Fibroblast of lung (primary cell): ENCODE measurements around the gene POC1B. TPM values are rescaled to one million over a fixed set of nuclear protein-coding genes. Genes with fewer than 3 reads are reported as not detected.

Experiments used
- DNase-seq, 2 donors: peaks; one replicate each; pipeline versions ENCODE4 v3.0.0 to v3.0.0-alpha.2; 2010; ENCODE audit warnings: low read depth in 2 of 2
- H2AFZ ChIP-seq: 2 replicates; pipeline ENCODE4 v1.5.1; 2012; ENCODE audit warnings: low read length, control low read depth, inconsistent platforms
- H3K27ac ChIP-seq: 2 replicates; pipeline ENCODE4 v1.5.1; 2011; ENCODE audit warnings: low read length, control low read depth; ENCODE audit not compliant: insufficient read depth
- H3K27me3 ChIP-seq: 2 replicates; pipeline ENCODE4 v1.5.1; 2011; ENCODE audit warnings: mild to moderate bottlenecking, low read length; ENCODE audit not compliant: control insufficient read depth, insufficient read depth
- H3K36me3 ChIP-seq: 2 replicates; pipeline ENCODE4 v1.5.1; 2011; ENCODE audit warnings: low read length; ENCODE audit not compliant: control insufficient read depth, insufficient read depth
- H3K4me1 ChIP-seq: 2 replicates; pipeline ENCODE4 v1.5.1; 2011; ENCODE audit warnings: low read length; ENCODE audit not compliant: control insufficient read depth, insufficient read depth; ENCODE audit errors: extremely low read depth
- H3K4me2 ChIP-seq: 2 replicates; pipeline ENCODE4 v1.5.1; 2011; ENCODE audit warnings: low read length, control low read depth; ENCODE audit not compliant: insufficient read depth; ENCODE audit errors: extremely low read depth
- H3K4me3 ChIP-seq, 4 experiments: fragments of 200-600 bp in 1 of 4; sonication (generic) in 1 of 4; replicated peaks in 1 of 4; 2 replicates each; pipeline ENCODE4 v1.5.1; 2011 to 2016; ENCODE audit warnings: low read length in 4 of 4, low read depth in 3 of 4, mild to moderate bottlenecking in 3 of 4, control low read depth in 2 of 4, inconsistent platforms in 1 of 4, mixed read lengths in 1 of 4; ENCODE audit not compliant: insufficient read depth in 1 of 4; ENCODE audit errors: control extremely low read depth in 1 of 4
- H3K79me2 ChIP-seq: 2 replicates; pipeline ENCODE4 v1.5.1; 2012; ENCODE audit warnings: mild to moderate bottlenecking, low read length, inconsistent platforms; ENCODE audit not compliant: control insufficient read depth, insufficient read depth
- H3K9ac ChIP-seq: 2 replicates; pipeline ENCODE4 v1.5.1; 2011; ENCODE audit warnings: mild to moderate bottlenecking, low read length, control low read depth; ENCODE audit not compliant: insufficient read depth
- H3K9me3 ChIP-seq: 2 replicates; pipeline ENCODE4 v1.5.1; 2012; ENCODE audit warnings: low read depth, low read length; ENCODE audit not compliant: control insufficient read depth, insufficient read depth
- H4K20me1 ChIP-seq: 2 replicates; pipeline ENCODE4 v1.5.1; 2011; ENCODE audit warnings: low read length; ENCODE audit not compliant: control insufficient read depth, insufficient read depth; ENCODE audit errors: extremely low read depth
- CTCF ChIP-seq, 2 donors: IDR thresholded peaks in 1 of 2; conservative IDR thresholded peaks in 1 of 2; 1 replicate in 1 of 2; 2 replicates in 1 of 2; pipeline ENCODE4 v1.5.1; 2011 to 2012; ENCODE audit warnings: low read length in 2 of 2, control low read depth in 1 of 2, inconsistent platforms in 1 of 2, low read depth in 1 of 2, mild to moderate bottlenecking in 1 of 2
- EZH2 ChIP-seq: IDR thresholded peaks from 2 replicates; pipeline ENCODE4 v1.5.1; 2012; ENCODE audit warnings: low read length, control low read depth, mild to moderate bottlenecking; ENCODE audit errors: missing control alignments
- polyA plus RNA-seq, 2 donors: library from polyadenylated mRNA; depleted of rRNA in 1 of 2; stranded (reverse) in 1 of 2; unstranded in 1 of 2; fragments of >200 nt; gene quantifications; 2 replicates each; pipeline ENCODE4 v1.2.1, GENCODE V29; 2011 to 2012; ENCODE audit warnings: missing spikeins in 1 of 2
- total RNA-seq: library from RNA; depleted of rRNA; stranded (reverse); fragments of >200 nt; gene quantifications from 2 replicates; pipeline ENCODE4 v1.2.1, GENCODE V29; 2014

Gene POC1B
- total and polyA plus RNA-seq, 2 donors (not counting 1 experiment from before 2014, with no cell fraction given) = 10.2 to 16.7 TPM

GRCh38 chr12:89472508-89472907 is 53.3 kb downstream of the POC1B start:
- peak; percentile 59 to 82 for DNase-seq
- Histone ChIP-seq H3K4me1 (peaks cover 2% of the 10 kb centered on the region), H3K9ac (no peak overlapping the region), H3K27me3 (no peaks in the 10 kb centered on the region), H3K4me2 (no peak overlapping the region), H3K4me3 (no peak overlapping the region), H2AFZ (no peak overlapping the region), H3K9me3 (no peaks in the 10 kb centered on the region), H3K36me3 (no peaks in the 10 kb centered on the region), H4K20me1 (no peaks in the 10 kb centered on the region), H3K79me2 (no peaks in the 10 kb centered on the region), H3K27ac (no peak overlapping the region)
- TF ChIP-seq CTCF (conservative IDR thresholded peaks at IDR 0.05 in 1 of 2, IDR thresholded peaks at IDR 0.05 in 1 of 2; ENCODE audit: low read depth in 1 of 2, low read length in 2 of 2) = no peak
- TF ChIP-seq EZH2 = no peak

- Histone ChIP-seq H3K9me3 (no peaks in the 10 kb centered on the region), H3K4me3 (no peak overlapping the region), H4K20me1 (no peaks in the 10 kb centered on the region), H2AFZ (no peak overlapping the region), H3K4me1 (peaks cover 2% of the 10 kb centered on the region), H3K79me2 (no peaks in the 10 kb centered on the region), H3K4me2 (no peak overlapping the region), H3K9ac (no peak overlapping the region), H3K36me3 (no peaks in the 10 kb centered on the region), H3K27me3 (no peaks in the 10 kb centered on the region), H3K27ac (no peak overlapping the region)
- peak; percentile 61 to 73 for TF ChIP-seq CTCF (conservative IDR thresholded peaks at IDR 0.05 in 1 of 2, IDR thresholded peaks at IDR 0.05 in 1 of 2; ENCODE audit: low read depth in 1 of 2, low read length in 2 of 2)
- TF ChIP-seq EZH2 = no peak
- DNase-seq = peak; percentile 30 to 77
These were observed 54.9 kb downstream of the POC1B start for GRCh38 chr12:89470741-89471509.

- Histone ChIP-seq H3K36me3 (no peaks in the 10 kb centered on the region), H3K79me2 (no peaks in the 10 kb centered on the region), H3K4me2 (no peak overlapping the region), H2AFZ (no peak overlapping the region), H3K9ac (no peak overlapping the region), H4K20me1 (no peaks in the 10 kb centered on the region), H3K4me1 (peaks cover 2% of the 10 kb centered on the region), H3K27me3 (no peaks in the 10 kb centered on the region), H3K27ac (no peak overlapping the region), H3K9me3 (no peaks in the 10 kb centered on the region), H3K4me3 (no peak overlapping the region)
- TF ChIP-seq EZH2 (no peak), CTCF (conservative IDR thresholded peaks at IDR 0.05 in 1 of 2, IDR thresholded peaks at IDR 0.05 in 1 of 2; ENCODE audit: low read depth in 1 of 2, low read length in 2 of 2) (no peak)
- peak; percentile 47 to 68 for DNase-seq
These were observed 56.5 kb downstream of the POC1B start for GRCh38 chr12:89469361-89469760.
